T-helper 9 cell (primary cell): ENCODE results near the gene CYP2A6.
"Not testable (repeated sequence)": the region's sequence is repeated elsewhere in the genome, so short reads cannot be mapped to it uniquely, and the experiment has no call there.

Experiments used
- DNase-seq: peaks from one replicate; pipeline ENCODE4 v3.0.0-alpha.2; 2020

CYP2A6 gene

GRCh38 chr19:40842997-40843652, 7.1 kb downstream of the CYP2A6 start:
- not testable (repeated sequence) for DNase-seq

GRCh38 chr19:40842012-40842411, 8.2 kb downstream of the CYP2A6 start:
- DNase-seq: not testable (repeated sequence)

DNA sequence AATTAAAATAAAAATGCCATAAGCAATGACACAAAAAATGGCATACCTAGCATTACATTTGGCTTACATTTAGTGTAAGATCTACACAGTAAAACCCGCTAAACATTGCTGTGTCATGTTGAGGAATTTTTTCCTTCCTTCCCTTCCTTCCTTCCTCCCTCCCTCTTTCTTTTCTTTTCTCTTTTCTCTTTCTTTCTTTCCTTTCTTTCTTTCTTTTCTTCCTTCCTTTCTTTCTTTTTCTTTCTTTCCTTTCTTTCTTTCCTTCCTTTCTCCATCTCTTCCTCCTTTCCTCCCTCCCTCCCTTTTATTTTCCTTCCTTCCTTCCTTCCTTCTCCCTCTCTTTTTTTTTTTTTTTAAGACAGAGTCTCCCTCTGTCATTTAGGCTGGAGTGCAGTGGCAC, 11.8 kb downstream of the CYP2A6 start:
- not testable (repeated sequence) for DNase-seq

- DNase-seq: no peak
Measured at GRCh38 chr19:40836754-40837429, 13.4 kb downstream of the CYP2A6 start.

- DNase-seq: not testable (repeated sequence)
Measured at GRCh38 chr19:40833728-40834533, 16.3 kb downstream of the CYP2A6 start.

- DNase-seq: not testable (repeated sequence)
Measured at GRCh38 chr19:40832431-40832790, 17.8 kb downstream of the CYP2A6 start.

DNA sequence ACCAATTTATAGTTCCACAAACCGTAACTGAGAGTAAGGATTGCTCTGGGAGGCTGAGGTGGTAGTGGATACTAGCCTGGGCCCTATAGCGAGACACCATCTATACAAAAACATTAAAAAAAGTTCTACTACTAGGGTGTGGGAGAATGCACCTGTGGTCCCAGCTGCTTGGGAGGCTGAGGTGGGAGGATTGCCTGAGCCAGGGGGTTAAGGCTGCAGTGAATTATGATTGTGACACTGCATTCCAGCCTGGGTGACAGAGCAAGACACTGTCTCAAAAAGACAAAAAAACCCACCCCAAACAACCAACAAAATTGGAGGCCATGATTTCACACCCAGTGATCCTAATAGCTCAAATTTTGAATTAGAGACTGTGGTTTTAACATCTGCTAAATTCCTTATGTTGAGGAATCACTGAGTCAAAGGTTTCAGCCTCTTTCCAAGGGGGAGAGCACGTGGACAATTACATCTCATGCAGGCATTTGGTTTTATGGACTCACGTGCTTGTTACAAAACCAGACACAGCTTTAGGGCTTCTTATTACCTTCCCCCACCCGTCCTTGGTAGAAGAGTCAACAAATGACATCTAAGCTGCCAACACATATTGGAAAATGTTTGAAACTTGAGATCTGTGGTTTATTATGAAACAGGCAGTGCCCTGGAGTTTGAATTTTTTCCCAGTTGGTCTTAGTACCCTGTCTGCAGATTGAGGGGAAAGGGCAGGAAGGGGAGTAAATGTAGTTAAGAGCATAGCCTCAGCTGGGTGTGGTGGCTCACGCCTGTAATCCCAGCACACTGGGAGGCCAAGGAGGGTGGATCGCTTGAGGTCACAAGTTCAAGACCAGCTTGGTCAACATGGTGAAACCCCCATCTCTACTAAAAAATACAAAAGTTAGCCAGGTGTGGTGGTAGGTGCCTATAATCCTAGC, 18.5 kb downstream of the CYP2A6 start:
- no peak for DNase-seq

GRCh38 chr19:40830741-40831140, 19.5 kb downstream of the CYP2A6 start:
- DNase-seq: not testable (repeated sequence)

- no peak for DNase-seq
Measured at GRCh38 chr19:40829205-40829604, 21.0 kb downstream of the CYP2A6 start.

GRCh38 chr19:40827386-40828247, 22.6 kb downstream of the CYP2A6 start:
- DNase-seq: no peak

DNA sequence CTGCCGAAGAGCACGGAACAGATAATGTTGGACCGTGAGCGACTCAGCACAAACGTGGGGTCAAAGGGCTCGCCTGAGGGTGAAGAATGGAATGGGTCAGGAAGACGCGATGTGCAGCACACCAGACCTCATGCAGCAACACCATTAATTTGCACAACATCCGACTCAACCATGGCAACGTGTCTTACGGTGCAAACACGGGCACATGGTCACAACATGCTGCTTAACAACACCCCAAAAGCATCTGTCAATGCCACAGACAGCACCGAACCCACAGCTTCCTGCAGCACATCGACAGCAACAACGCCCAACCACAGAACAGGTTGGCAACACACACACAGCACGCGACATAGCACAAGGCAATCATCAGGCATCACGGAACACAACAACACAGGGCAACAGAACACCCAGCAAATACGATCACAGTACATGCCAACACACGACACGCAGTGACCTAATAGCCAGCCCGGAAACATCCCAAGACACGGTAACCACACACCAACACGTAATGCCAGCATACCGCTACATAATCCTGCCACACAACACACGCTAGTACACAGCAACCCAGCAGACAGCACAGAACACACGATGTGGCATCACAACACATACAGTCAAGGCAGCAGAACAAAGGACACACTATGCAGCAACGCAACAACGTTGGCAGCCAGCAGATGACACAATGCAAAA, 23.4 kb downstream of the CYP2A6 start:
- peak; percentile 47 for DNase-seq

GRCh38 chr19:40826312-40826698, 23.9 kb downstream of the CYP2A6 start:
- DNase-seq: not testable (repeated sequence)

DNA sequence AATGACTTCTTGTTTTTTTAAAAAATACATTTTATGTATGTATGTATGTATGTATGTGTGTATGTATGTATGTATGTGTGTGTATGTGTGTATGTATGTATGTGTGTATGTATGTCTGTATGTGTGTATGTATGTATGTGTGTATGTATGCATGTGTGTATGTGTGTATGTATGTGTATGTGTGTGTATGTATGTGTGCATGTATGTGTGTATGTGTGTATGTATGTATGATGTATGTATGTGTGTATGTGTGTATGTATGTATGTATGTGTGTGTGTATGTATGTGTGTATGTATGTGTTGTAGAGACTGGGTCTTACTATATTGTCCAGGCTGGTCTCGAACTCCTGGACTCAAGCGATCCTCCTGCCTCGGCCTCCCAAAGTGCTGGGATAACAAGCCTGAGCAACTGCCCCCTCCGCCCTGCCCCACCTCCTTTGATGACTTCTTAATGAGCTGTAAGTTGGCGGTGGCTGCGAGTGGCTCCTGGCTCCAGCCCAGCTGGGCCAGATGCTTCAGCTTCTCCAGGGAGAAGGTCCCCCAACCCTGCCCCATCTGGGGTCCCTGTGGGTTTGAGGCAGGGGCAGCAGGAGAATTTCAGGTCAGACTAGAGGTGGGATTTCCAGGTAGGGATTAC, 24.7 kb downstream of the CYP2A6 start:
- DNase-seq: not testable (repeated sequence)

- DNase-seq: not testable (repeated sequence)
Measured at GRCh38 chr19:40824916-40825315, 25.3 kb downstream of the CYP2A6 start.

GRCh38 chr19:40822704-40823553, 27.3 kb downstream of the CYP2A6 start:
- not testable (repeated sequence) for DNase-seq

DNA sequence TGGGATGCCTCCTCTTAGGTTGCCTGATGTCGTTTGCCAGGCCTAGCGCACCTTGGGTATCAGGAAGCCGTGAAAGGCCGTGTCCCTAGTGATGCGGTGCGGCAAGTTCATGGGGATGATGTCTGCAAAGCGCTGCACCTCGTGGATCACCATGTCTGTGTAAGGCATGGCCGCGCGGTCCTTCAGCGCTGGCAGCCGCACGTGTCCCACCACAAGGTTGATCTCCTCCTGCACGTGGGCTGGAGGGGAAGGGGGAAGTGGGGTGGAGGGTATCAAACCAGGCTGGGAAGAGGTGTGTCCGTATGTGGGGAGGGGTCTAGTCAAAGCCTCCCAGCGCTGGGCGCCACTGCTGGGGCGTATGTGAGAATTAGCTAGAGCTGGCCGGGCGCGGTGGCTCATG, 28.1 kb downstream of the CYP2A6 start:
- DNase-seq: no peak

DNA sequence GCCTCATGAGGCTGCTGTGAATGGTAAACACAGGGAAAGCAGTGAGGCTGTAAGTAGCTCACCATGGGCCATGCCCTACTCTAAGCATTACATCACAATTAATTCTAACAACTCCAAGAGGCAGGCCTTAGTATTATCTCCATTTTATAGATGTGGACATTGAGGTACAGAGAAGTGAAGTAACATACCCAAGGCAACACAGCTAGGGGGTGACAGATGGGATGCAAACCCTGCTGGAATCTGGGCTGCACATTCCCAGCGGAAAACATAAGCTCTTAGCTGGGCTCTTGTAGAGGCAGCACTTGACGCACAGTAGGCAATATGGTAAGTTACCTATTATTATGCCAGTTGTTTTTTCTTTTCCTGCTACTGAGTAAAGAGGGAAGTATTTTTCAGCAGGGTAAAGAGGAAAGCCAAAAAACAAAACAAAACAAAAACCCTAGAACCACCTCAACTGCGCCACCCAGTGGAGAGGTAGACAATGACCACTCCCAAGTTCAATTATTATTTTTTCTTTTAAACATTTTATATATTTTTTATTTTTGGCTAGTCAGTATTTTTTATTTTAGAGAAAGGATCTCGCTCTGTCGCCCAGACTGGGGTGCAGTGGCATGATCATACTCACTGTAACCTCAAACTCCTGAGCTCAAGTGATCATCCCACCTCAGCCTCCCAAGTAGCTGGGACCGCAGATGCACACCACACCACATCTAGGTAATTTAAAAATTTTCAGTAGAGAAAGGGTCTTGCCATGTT, 30.6 kb downstream of the CYP2A6 start:
- peak; percentile 70 for DNase-seq
